Stimulated activated CD8-positive, alpha-beta memory T cell treated with anti-CD3 and anti-CD28 coated beads, Interleukin-7, amount 100 ng/mL, for 24 hours (primary cell): ENCODE measurements around the gene OAS2.

Source experiments
- DNase-seq: peaks from one replicate; pipeline ENCODE4 v3.0.0-alpha.2; 2020; ENCODE audit warnings: low read depth

The OAS2 gene

GRCh38 chr12:113019025-113019424, 40.7 kb downstream of the OAS2 start:
- DNase-seq: no peak

DNA sequence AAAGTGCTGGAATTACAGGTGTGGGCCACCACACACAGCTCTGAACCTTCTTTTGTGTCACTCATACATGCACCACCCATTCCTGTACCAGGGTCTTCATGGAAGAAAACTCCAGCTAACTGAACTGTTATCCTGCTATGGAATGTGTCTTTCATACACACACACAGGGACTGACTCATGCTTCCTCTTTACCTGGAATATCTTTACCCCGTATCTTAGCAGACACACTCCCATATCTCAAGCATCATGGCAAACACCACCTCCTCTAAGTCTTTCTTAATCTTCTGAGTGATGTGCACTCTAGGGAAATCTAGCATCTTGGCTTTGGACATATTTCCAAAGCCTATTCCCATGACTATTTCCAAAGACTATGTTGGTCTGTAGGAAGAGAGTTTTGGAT, 43.2 kb downstream of the OAS2 start:
- DNase-seq: no peak

- no peak for DNase-seq
Measured at GRCh38 chr12:113022563-113023297, 44.4 kb downstream of the OAS2 start.

DNA sequence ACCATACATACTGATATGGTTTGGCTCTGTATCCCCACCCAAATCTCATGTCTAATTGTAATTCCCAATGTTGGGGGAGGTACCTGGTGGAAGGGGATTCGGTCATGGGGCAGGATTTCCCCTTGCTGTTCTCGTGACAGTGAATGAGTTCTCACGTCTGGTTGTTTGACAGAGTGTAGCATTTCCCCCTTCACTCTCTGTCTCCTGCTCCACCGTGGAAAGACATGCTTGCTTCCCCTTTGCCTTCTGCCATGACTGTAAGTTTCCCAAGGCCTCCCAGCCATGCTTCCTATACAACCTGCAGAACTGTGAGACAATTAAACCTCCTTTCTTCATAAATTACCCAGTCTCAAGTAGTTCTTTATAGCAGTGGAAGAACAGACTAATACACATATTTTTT, 49.4 kb downstream of the OAS2 start:
- DNase-seq: no peak

GRCh38 chr12:113030875-113031525, 52.7 kb downstream of the OAS2 start:
- no peak for DNase-seq

GRCh38 chr12:113039911-113040445, 61.7 kb downstream of the OAS2 start:
- DNase-seq: no peak

- DNase-seq: no peak
Measured at GRCh38 chr12:113040722-113041171, 62.4 kb downstream of the OAS2 start.

DNA sequence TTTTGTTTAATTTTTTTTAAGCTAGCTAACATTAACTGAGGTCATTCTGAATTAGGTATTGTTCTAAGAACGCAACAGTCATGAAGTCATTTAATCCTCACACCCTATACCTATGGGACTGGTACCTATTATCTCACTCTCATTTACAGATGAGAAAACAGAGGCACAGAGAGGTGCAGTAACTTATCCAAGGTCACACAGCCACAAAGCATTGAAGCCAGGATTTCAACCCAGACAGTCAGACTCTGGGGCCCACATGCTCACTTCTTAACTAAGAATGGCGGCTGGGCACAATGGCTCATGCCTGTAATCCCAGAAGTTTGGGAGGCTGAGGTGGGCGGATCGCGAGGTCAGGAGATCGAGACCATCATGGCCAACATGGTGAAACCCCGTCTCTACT, 63.2 kb downstream of the OAS2 start:
- DNase-seq: no peak

DNA sequence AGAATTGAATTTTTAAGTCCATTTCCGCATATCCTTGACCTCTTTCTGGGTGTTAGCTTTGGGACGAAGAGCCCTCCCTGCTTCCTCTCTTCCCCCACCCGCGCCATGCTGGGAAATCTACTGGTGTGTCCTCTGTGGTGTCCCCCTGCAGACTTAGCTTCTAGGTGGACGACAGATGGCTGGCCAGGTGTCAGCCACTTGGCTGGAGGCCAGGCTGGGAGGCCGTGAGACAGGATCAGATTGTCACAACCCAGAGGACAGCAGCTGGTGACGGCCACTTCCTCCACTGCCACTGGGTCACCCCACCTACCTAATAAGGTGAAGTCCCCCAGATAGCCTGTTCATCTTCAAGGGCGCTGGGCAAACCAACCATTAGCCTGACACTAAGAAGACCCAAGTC, 64.9 kb downstream of the OAS2 start:
- DNase-seq: no peak

GRCh38 chr12:113044516-113044915, 66.2 kb downstream of the OAS2 start:
- DNase-seq: no peak

GRCh38 chr12:113048716-113049127, 70.4 kb downstream of the OAS2 start:
- no peak for DNase-seq

GRCh38 chr12:113049976-113050742, 71.8 kb downstream of the OAS2 start:
- no peak for DNase-seq

DNA sequence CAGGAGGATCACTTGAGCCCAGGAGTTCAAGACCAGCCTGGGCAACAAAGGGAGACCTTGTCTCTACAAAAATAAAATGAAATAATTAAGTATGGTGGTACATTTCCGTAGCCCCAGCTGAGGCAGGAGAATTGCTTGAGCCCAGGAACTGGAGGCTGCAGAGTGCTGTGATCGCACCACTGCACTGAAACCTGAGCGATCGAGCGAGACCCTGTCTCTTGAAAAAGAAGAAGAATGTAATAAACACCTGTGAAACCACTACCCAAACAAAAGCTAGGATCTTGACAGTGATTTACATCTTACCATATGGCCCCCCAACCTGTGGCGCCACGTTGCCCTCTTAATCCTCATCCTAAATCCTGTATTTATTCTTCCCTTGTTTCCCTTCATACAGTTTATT, 72.5 kb downstream of the OAS2 start:
- no peak for DNase-seq

GRCh38 chr12:113051759-113052158, 73.4 kb downstream of the OAS2 start:
- DNase-seq: no peak

- no peak for DNase-seq
Measured at GRCh38 chr12:113052326-113052725, 74.0 kb downstream of the OAS2 start.

GRCh38 chr12:113054948-113055486, 76.7 kb downstream of the OAS2 start:
- DNase-seq: no peak

GRCh38 chr12:113055594-113056380, 77.5 kb downstream of the OAS2 start:
- no peak for DNase-seq

DNA sequence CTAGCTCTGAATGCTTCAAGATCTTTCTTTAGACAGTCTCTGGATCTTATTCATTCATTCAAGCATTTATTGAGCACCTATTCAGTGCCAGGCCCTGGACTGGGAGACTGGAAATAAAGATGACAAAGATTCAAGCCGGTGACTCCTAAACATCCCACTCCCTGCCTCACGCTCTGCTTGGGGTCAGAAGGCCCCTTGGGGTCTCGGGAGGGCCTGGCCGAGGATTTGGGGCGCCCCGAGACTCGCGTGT, 78.0 kb downstream of the OAS2 start:
- no peak for DNase-seq

DNA sequence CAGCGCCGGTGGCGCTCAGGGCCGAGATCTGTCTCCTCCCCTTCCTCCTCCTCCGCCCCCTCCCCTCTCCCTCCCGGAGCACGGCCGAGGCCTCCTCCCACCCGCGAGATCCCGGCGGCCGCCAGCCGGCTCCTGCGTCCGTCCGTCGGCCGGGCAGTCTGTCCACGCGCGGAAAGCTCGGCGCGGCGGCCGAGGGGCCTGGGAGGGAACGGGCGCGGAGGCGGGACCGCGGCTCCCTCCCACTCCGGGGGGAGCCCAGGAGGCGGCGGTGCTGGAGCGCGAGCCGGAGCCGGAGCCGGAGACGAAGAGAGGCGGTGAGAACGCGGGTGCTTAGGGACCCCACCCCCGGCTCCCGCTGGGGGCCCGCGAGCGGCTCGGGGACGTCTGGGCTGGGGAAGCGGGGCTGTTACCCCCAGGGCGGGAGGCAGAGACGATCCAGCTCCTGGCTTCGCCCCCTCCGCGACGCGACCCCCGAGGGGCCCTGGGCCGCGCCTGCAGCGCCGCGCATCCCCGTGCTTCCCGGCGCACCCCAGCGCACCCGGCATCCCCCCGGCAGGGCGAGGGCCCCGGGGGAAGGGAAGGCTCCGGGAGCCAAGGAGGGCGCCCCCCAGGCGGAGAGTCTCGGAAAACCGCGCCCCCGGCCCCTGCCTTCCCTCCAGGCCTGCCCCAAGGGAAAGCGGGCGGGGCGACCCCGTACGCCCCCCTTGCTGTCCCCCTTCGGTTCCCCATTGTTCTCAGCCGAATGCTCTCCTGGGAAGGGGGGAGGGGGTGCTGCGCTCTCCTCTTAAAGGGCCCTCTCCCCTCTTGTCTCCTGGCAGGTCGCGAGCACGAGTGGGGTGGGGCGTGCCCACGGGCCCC, 78.5 kb downstream of the OAS2 start, which contains the start of gene DTX1:
Gene DTX1, plus strand, starts transcription at position 100 of the 858 bp plus-strand sequence. CDS start 1,463 bp downstream, outside the sequence.
- DNase-seq: no peak

DNA sequence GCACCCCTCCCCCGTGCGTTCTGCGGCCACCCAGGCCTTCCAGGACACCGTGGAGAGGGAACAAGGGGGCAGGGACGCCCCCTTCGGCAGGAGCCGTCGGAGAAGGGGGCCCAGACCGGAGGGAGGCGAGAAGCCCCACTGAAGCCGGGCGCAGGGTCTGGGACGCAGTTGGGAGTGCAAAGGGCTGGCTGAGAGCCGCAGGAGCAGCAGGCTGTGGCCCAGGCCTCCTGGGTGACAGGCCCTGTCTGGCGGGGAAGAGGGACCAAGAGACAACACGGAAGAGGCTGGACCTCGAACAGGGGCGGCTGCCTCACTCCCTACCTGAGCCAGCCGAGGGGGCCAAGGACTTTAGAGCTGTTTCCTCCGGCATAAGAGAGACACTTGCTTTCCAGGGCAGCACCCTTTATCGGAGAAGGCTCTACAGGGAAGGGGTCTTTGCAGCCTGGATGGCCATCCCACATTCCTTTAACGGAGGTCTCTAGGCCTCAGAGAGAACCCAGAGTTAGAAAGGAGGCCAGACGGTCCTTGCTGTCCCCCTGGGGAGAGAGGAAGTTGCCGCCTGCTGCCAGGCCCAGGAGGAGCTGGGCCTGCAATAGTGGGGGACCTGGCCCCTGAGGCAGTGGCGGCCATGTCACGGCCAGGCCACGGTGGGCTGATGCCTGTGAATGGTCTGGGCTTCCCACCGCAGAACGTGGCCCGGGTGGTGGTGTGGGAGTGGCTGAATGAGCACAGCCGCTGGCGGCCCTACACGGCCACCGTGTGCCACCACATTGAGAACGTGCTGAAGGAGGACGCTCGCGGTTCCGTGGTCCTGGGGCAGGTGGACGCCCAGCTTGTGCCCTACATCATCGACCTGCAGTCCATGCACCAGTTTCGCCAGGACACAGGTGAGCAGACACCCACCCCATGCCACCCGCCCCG, 79.5 kb downstream of the OAS2 start:
- DNase-seq: no peak
